Naive thymus-derived CD8-positive, alpha-beta T cell (primary cell): Measurements from ENCODE around the gene ANO5. TPM values are rescaled to one million over a fixed set of nuclear protein-coding genes. Genes with fewer than 3 reads are reported as not detected.

Experiments
- ATAC-seq, 2 donors: fragments of 150-1000 bp; cut with Tn5 transposase in 1 of 2; sonication (Bioruptor Pico), chemical (Tn5 transposase) in 1 of 2; 1 replicate in 1 of 2; 2 replicates in 1 of 2; pipeline ENCODE4 v1.10.0; 2021; ENCODE audit warnings: mild to moderate bottlenecking in 2 of 2, moderate library complexity in 2 of 2
- POLR2A ChIA-PET: fragments of 350-600 bp; sonication (Branson Sonifier 250); formaldehyde crosslinking; loops from one replicate; lab custom pipeline; 2021; ENCODE audit warnings: antibody characterized with exemption; lab: Charles Lee
- DNase-seq, 10 donors: peaks; one replicate each; pipeline versions ENCODE4 v3.0.0 to v3.0.0-alpha.2; 2020 to 2022
- H3K27ac Mint-ChIP-seq, 10 donors: one replicate each; pipeline ENCODE4 v1.8.0; 2020 to 2022; ENCODE audit warnings: mild to moderate bottlenecking in 10 of 10, mixed read lengths in 10 of 10, moderate library complexity in 4 of 10, inconsistent platforms in 1 of 10
- H3K27me3 Mint-ChIP-seq, 5 donors: one replicate each; pipeline ENCODE4 v1.8.0; 2021 to 2022; ENCODE audit warnings: mixed read lengths in 5 of 5
- H3K36me3 Mint-ChIP-seq, 3 donors: one replicate each; pipeline ENCODE4 v1.8.0; 2020 to 2022; ENCODE audit warnings: mixed read lengths in 3 of 3, mild to moderate bottlenecking in 2 of 3, inconsistent platforms in 1 of 3
- H3K4me1 Mint-ChIP-seq, 4 donors: one replicate each; pipeline ENCODE4 v1.8.0; 2021 to 2022; ENCODE audit warnings: mixed read lengths in 4 of 4
- H3K4me3 Mint-ChIP-seq, 10 donors: one replicate each; pipeline ENCODE4 v1.8.0; 2020 to 2022; ENCODE audit warnings: mild to moderate bottlenecking in 10 of 10, mixed read lengths in 10 of 10, moderate library complexity in 6 of 10, inconsistent platforms in 1 of 10
- H3K9me3 Mint-ChIP-seq, 9 donors: one replicate each; pipeline ENCODE4 v1.8.0; 2020 to 2022; ENCODE audit warnings: mixed read lengths in 9 of 9, mild to moderate bottlenecking in 3 of 9, inconsistent platforms in 1 of 9, moderate library complexity in 1 of 9
- polyA plus RNA-seq, 3 donors: library from polyadenylated mRNA; unstranded; fragments of 300-500 nt; fragmentation: Illumina TruSeq; gene quantifications; one replicate each; pipeline ENCODE4 v1.2.3, GENCODE V29; 2021
- total RNA-seq, 8 experiments: library from RNA in 2 of 8; stranded (reverse) in 2 of 8; gene quantifications; one replicate each; pipeline ENCODE4 v1.2.3 and lab custom pipeline; 2021 to 2026

Gene ANO5
- total RNA-seq (under 1 TPM in 1 of 2 experiments, not detected in 1; 0.05 TPM), polyA plus RNA-seq (under 1 TPM in 1 of 3 donors, not detected in 2; 0.02 TPM), total RNA-seq (lab: John Stamatoyannopoulos, UW) (0 to 0.69 (median 0.24) reads per million in 6 experiments)

- POLR2A ChIA-PET, result no interaction called here
- no peak for DNase-seq
- H3K4me1 Mint-ChIP-seq, result peaks cover 4 to 19% (median 15%) of the 10 kb centered on the region in 4 donors
- H3K27me3 Mint-ChIP-seq, result peaks cover 21 to 63% (median 34%) of the 10 kb centered on the region in 5 donors
- H3K4me3 Mint-ChIP-seq, result peak within 1 kb of the TSS; percentile 39 to 80 (median 62)
- no peak for ATAC-seq
- peaks cover 0 to 6% (median 0%) of the 10 kb centered on the region in 9 donors for H3K9me3 Mint-ChIP-seq
- peaks cover 0 to 4% (median 2%) of the 10 kb centered on the region in 3 donors for H3K36me3 Mint-ChIP-seq
- peak within 1 kb of the TSS in 1 of 10 donors; percentile 72 for H3K27ac Mint-ChIP-seq
These were observed at the start of gene ANO5 for GRCh38 chr11:22192642-22193347. Gene ANO5, plus strand, starts transcription at chr11:22193085. Its CDS starts 408 bp downstream, at chr11:22193493.

DNA sequence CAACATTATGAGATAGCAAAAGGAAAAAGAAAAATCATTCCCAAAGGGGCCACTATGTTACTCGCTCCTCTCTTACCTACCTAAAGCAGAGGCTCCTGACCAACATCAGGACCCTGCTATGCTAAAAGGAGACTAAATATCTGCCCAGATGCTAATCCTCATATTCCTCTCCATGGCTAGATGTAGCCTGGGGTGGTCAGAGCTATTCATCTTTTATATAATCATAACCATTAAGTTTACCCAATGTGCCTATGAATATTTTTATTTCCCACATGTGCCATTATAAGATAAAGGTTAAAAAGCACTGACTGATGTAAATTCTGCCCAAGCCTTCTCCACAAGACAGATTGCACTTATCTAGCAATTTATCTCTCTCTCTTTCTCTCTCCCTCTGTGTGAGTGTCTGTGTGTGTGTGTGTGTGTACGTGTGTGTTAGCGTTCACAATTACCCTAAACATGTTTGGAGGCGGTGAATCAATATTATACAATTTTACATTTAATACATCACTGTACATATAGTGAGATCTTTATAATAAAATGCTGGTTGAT, 41.2 kb upstream of the ANO5 start:
- peaks cover 0 to 5% (median 0%) of the 10 kb centered on the region in 5 donors for H3K27me3 Mint-ChIP-seq
- H3K27ac Mint-ChIP-seq, result no peak overlapping the region
- H3K9me3 Mint-ChIP-seq, result peaks cover 0 to 20% (median 2%) of the 10 kb centered on the region in 9 donors
- POLR2A ChIA-PET, result no interaction called here
- no peaks in the 10 kb centered on the region for H3K4me1 Mint-ChIP-seq
- ATAC-seq (no peak), DNase-seq (no peak)
- no peak overlapping the region for H3K4me3 Mint-ChIP-seq
- no peaks in the 10 kb centered on the region for H3K36me3 Mint-ChIP-seq

GRCh38 chr11:22157531-22157930, 35.4 kb upstream of the ANO5 start:
- no peak for DNase-seq
- peaks cover 0 to 2% (median 0%) of the 10 kb centered on the region in 9 donors for H3K9me3 Mint-ChIP-seq
- POLR2A ChIA-PET, result no interaction called here
- H3K27ac Mint-ChIP-seq, result no peak overlapping the region
- H3K27me3 Mint-ChIP-seq, result peaks cover 0 to 3% (median 0%) of the 10 kb centered on the region in 5 donors
- no peak for ATAC-seq
- no peaks in the 10 kb centered on the region for H3K36me3 Mint-ChIP-seq
- H3K4me3 Mint-ChIP-seq, result no peak overlapping the region
- H3K4me1 Mint-ChIP-seq, result no peaks in the 10 kb centered on the region

DNA sequence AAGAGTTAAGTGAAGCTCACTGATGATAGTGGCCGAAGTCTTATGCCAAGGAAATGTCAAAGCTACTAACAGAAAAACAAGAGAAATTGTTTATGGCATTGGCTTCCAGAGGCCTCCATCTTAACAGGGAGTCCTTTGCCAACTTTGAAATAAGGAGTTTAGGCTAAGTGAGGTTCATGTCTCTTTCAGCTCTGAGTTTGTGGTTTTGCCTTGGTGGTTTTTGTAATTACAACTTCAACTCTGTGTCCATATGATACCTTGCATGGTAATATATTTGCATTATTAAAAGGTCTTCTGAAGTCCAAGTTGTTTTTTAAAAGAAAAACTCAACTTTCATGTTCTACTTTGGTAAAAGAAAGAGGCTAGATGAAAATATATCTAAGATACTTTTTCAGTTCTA, 31.4 kb upstream of the ANO5 start:
- peaks cover 0 to 3% (median 0%) of the 10 kb centered on the region in 5 donors for H3K27me3 Mint-ChIP-seq

DNA sequence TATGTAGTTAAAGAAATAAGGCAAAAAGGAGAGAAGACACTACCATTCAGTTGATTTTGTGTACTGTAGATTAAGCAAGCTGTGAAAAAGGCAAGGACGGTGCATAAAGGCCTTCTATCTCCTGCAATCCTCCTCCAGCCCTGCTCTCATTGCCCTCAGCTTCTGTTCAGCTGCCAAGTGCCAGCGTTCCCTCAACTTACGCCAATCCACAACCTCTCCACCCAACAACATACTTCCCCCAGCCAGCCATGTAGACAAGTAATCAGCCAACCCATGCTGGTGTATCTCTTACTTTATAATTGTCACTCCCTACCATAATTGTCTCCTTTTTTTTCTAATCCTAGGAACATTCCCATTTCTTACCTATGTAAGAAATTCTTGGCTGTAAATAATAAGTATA, 30.1 kb upstream of the ANO5 start:
- POLR2A ChIA-PET, result no interaction called here
- no peak overlapping the region for H3K27ac Mint-ChIP-seq

More for the DNA sequence above, 31.4 kb upstream of the ANO5 start:
- peaks cover 0 to 3% (median 0%) of the 10 kb centered on the region in 9 donors for H3K9me3 Mint-ChIP-seq
- no peak overlapping the region for H3K27ac Mint-ChIP-seq
- POLR2A ChIA-PET, result no interaction called here
- ATAC-seq (no peak), DNase-seq (no peak)
- no peak overlapping the region for H3K4me3 Mint-ChIP-seq
- H3K36me3 Mint-ChIP-seq, result no peaks in the 10 kb centered on the region
- peaks cover 0 to 3% (median 0%) of the 10 kb centered on the region in 4 donors for H3K4me1 Mint-ChIP-seq

GRCh38 chr11:22163394-22163797, 29.5 kb upstream of the ANO5 start:
- Mint-ChIP-seq H3K27me3 (no peaks in the 10 kb centered on the region), H3K27ac (no peak overlapping the region), H3K4me1 (peaks cover 0 to 3% (median 0%) of the 10 kb centered on the region in 4 donors), H3K36me3 (no peaks in the 10 kb centered on the region), H3K9me3 (peaks cover 0 to 3% (median 0%) of the 10 kb centered on the region in 9 donors), H3K4me3 (no peak overlapping the region)
- ATAC-seq (no peak), DNase-seq (no peak)
- POLR2A ChIA-PET, result no interaction called here

More for the DNA sequence above, 30.1 kb upstream of the ANO5 start:
- DNase-seq (no peak), ATAC-seq (no peak)
- Mint-ChIP-seq H3K36me3 (no peaks in the 10 kb centered on the region), H3K4me3 (no peak overlapping the region), H3K9me3 (peaks cover 0 to 3% (median 0%) of the 10 kb centered on the region in 9 donors), H3K4me1 (peaks cover 0 to 3% (median 0%) of the 10 kb centered on the region in 4 donors), H3K27me3 (no peaks in the 10 kb centered on the region)

- Mint-ChIP-seq H3K27me3 (peaks cover 0 to 9% (median 0%) of the 10 kb centered on the region in 5 donors), H3K27ac (no peak overlapping the region), H3K4me1 (peaks cover 0 to 3% (median 0%) of the 10 kb centered on the region in 4 donors), H3K36me3 (no peaks in the 10 kb centered on the region), H3K4me3 (no peak overlapping the region), H3K9me3 (peaks cover 0 to 3% (median 0%) of the 10 kb centered on the region in 9 donors)
- POLR2A ChIA-PET, result no interaction called here
- no peak for DNase-seq
- ATAC-seq, result no peak
These were observed 27.8 kb upstream of the ANO5 start for GRCh38 chr11:22165087-22165486.

- H3K4me3 Mint-ChIP-seq, result no peak overlapping the region
- H3K27ac Mint-ChIP-seq, result no peak overlapping the region
- no peaks in the 10 kb centered on the region for H3K36me3 Mint-ChIP-seq
- POLR2A ChIA-PET, result no interaction called here
- peaks cover 0 to 3% (median 0%) of the 10 kb centered on the region in 4 donors for H3K4me1 Mint-ChIP-seq
- no peak for DNase-seq
- peaks cover 0 to 3% (median 0%) of the 10 kb centered on the region in 9 donors for H3K9me3 Mint-ChIP-seq
- ATAC-seq, result no peak
- H3K27me3 Mint-ChIP-seq, result peaks cover 0 to 9% (median 0%) of the 10 kb centered on the region in 5 donors
These were observed 26.9 kb upstream of the ANO5 start for GRCh38 chr11:22165759-22166513.

- H3K4me3 Mint-ChIP-seq, result no peak overlapping the region
- no peaks in the 10 kb centered on the region for H3K4me1 Mint-ChIP-seq
- no peak overlapping the region for H3K27ac Mint-ChIP-seq
- H3K9me3 Mint-ChIP-seq, result peaks cover 0 to 2% (median 0%) of the 10 kb centered on the region in 9 donors
- DNase-seq, result no peak
- H3K27me3 Mint-ChIP-seq, result peaks cover 0 to 9% (median 0%) of the 10 kb centered on the region in 5 donors
- no peak for ATAC-seq
- H3K36me3 Mint-ChIP-seq, result no peaks in the 10 kb centered on the region
- POLR2A ChIA-PET, result no interaction called here
These were observed 23.1 kb upstream of the ANO5 start for GRCh38 chr11:22169833-22170232.

GRCh38 chr11:22173532-22173931, 19.4 kb upstream of the ANO5 start:
- Mint-ChIP-seq H3K36me3 (no peaks in the 10 kb centered on the region), H3K9me3 (peaks cover 0 to 6% (median 0%) of the 10 kb centered on the region in 9 donors), H3K4me1 (no peaks in the 10 kb centered on the region), H3K27me3 (peaks cover 0 to 16% (median 1%) of the 10 kb centered on the region in 5 donors), H3K4me3 (no peak overlapping the region), H3K27ac (no peak overlapping the region)
- POLR2A ChIA-PET, result no interaction called here
- ATAC-seq (no peak), DNase-seq (no peak)

DNA sequence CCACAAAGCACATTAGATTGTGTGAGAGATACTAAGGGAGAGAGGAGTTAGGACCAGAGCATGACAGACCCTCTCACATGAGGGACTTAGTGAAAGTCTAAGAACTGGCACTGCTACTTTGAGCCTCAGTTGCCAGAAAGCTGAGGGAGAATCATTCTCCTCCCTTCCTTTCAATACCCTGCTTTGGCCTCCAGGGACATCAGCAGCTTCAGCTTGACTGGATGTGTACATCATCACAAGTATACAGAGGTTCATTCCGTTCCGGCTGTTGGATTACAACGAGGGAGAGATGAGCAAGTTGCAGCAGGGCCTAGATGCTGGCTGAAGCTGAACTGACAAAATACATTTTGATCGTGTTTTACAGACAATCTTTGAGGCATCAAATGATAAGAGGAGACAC, 15.7 kb upstream of the ANO5 start:
- Mint-ChIP-seq H3K4me3 (no peak overlapping the region), H3K27me3 (peaks cover 0 to 9% (median 2%) of the 10 kb centered on the region in 5 donors), H3K27ac (no peak overlapping the region), H3K4me1 (no peaks in the 10 kb centered on the region), H3K9me3 (peaks cover 0 to 6% (median 0%) of the 10 kb centered on the region in 9 donors), H3K36me3 (no peaks in the 10 kb centered on the region)
- DNase-seq (no peak), ATAC-seq (no peak)
- POLR2A ChIA-PET, result no interaction called here

GRCh38 chr11:22179626-22180025, 13.3 kb upstream of the ANO5 start:
- H3K4me3 Mint-ChIP-seq, result no peak overlapping the region
- peaks cover 0 to 4% (median 0%) of the 10 kb centered on the region in 9 donors for H3K9me3 Mint-ChIP-seq
- H3K4me1 Mint-ChIP-seq, result no peaks in the 10 kb centered on the region
- peaks cover 0 to 9% (median 2%) of the 10 kb centered on the region in 5 donors for H3K27me3 Mint-ChIP-seq
- DNase-seq (no peak), ATAC-seq (no peak)
- POLR2A ChIA-PET, result no interaction called here
- H3K27ac Mint-ChIP-seq, result no peak overlapping the region
- H3K36me3 Mint-ChIP-seq, result no peaks in the 10 kb centered on the region
